ENCODE data around the gene USP19.

Gene USP19

GRCh38 chr3:49098910-49099630 is 21.6 kb downstream of the USP19 start:
- DNase-seq, result no peak

DNA sequence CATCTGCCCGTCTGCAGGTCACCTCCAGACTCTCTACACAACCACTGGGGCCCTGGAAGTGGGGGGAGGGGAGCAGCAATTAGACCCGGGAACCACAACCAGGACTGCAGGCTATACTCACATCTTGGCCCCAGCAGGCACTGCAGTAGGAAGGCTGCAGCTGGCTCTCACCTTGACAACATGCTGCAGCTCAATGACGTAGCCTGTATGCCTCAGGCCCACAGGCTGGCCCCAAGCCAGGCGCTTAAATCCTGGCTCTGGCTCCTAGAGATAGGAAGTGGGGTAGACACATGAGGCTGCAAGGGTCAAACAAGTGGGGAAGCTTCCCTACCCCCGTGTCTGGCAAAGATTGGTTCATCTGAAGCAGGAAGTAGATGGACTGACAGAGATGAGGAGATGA is 22.2 kb downstream of the USP19 start:
- no peak for DNase-seq

- DNase-seq, result peak; percentile 84
Observed at GRCh38 chr3:49093853-49094767, 26.5 kb downstream of the USP19 start, which contains the start of gene QRICH1. QRICH1 (minus strand) TSS chr3:49094071; CDS start chr3:49077017, 17,054 bp downstream.

DNA sequence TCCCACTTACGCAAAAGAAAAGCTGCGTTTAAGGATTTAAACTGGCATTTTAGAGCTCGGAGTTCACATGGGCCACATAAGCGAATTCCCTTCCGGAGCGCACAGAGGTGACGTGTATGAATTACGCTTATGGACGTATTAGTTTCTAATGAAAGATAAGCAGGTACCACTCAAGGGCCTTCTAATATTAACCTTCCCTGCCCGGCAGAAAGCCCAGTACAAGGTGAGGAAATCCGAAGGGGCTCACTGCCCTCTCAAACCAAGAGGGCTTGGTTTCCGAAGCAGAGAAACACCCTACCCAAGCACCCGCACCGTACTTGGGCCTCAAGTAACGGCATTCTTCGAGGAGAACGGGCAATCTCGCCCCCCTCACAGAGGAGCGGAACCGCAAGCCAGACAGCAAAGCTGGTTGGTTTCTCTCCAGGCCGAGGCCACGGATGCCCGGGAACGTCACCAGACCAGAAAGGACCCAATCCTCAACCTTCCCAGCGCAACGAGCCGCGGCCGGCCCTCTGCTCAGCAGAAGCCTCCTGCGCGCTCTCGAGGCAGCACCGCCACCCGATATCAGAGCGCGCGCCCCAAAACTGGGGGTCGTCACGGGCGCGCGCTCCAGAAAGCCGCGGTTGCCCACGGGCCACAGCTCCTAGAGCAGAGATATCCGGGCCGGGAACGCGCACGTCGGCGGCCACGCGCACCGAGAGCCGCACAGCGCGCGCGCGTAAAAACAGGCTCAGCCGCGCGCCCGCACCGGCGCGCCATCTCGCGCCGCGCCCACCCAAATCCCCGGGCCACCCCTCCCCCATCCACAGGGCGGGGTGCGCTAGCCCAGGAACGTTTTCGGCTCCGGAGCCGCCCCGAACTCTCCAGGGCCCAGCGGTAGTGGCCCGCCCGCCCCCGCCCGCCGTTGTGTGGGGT is 27.4 kb downstream of the USP19 start:
- DNase-seq, result peak; percentile 23

DNA sequence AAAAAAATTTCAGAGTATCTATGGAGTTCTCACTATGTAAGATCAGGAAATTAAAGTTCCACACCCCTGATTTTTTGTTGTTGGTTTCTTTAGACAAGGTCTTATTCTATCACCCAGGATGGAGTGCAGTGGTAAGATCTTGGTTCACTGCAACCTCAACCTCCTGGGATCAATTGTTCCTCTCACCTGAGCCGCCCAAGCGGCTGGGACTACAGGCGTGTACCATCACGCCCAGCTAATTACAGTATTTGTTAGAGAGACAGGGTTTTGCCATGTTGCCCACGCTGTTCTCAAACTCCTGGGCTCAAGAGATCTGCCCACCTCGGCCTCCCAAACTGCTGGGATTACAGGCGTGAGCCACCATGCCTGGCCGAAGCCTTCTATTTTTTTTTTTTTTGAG is 39.2 kb downstream of the USP19 start:
- no peak for DNase-seq

- DNase-seq, result no peak
Observed at GRCh38 chr3:49079270-49079669, 41.4 kb downstream of the USP19 start.

DNA sequence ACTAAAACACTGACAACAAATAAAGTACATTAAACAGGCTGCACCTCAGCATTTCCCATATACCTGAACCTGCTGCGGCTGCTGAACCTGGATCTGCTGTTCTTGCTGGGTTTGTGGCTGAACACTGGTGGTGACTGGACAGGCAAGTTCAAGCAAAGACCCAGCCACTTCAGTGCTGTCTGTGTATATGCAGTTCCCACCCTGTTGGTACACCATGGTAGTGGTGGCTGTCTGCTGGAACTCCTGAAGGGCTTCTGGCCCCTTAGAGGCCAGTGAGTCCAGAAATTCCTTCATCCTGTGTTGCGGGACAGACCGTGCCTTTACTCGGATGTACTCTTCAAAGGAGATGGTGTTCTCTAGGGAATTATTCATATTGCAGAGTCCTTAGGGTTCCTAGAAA is 44.0 kb downstream of the USP19 start:
- DNase-seq, result no peak

- DNase-seq, result no peak
Observed at GRCh38 chr3:49076116-49076515, 44.5 kb downstream of the USP19 start.

Data from NCI-H774 (cell line).